ENCODE data around the gene INF2.
A peak's percentile ranks its signal among the peaks of the same experiment; 100 is the strongest.

Gene INF2

DNA sequence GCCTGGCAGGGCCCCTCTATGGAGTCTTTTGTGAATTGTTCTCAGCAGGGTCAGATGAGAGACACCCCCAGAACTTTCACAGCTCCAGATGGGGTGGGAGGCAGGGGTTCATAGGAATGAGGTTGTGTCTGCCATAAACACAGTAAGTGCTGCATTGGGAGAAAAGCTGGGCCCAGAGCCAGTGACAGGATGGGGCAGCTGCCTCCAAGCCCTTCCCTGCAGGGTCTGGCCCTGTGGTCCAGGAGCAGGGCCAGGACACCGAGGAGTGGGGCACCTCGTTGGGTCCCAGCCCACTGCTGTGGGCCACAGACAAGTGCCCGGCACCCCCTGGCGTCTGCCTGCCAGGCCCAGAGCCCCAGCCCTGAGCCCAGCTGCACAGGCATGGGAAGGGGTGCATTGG is 13.3 kb downstream of the INF2 start:
- no peak for DNase-seq (ENCODE audit: low read depth in 2 of 2)

DNA sequence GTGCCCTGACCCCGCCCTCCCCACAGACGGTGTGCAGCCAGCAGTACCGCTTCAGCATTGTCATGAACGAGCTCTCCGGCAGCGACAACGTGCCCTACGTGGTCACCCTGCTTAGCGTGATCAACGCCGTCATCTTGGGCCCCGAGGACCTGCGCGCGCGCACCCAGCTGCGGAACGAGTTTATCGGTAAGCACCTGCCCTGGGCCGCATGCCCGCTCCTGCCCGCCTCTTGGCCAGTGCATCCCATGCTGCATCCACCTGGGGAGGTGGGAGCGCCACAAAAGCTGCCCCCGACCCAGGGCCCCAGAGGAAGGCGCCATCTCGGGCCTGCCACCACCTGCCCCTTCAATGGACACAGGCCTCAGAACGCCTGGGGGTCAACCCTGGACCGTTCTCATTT is 13.9 kb downstream of the INF2 start:
- DNase-seq (ENCODE audit: low read depth in 2 of 2): no peak

DNA sequence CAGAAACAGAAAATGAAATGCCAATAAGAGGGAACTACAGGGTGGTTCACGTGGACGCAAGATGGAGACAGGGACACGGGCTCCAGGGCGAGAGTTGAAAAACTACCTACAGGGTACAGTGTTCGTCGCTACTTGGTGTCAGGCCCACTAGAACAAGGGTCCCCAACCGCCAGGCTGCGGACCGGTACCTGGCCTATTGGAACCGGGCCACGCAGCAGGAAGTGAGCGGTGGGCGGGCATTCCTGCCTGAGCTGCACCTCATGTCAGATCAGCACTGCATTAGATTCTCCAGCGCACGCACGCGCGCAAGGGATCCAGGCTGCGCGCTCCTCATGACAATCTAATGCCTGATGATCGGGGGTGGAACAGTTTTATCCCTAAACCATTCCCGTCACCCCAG is 14.8 kb downstream of the INF2 start:
- no peak for DNase-seq (ENCODE audit: low read depth in 2 of 2)

DNA sequence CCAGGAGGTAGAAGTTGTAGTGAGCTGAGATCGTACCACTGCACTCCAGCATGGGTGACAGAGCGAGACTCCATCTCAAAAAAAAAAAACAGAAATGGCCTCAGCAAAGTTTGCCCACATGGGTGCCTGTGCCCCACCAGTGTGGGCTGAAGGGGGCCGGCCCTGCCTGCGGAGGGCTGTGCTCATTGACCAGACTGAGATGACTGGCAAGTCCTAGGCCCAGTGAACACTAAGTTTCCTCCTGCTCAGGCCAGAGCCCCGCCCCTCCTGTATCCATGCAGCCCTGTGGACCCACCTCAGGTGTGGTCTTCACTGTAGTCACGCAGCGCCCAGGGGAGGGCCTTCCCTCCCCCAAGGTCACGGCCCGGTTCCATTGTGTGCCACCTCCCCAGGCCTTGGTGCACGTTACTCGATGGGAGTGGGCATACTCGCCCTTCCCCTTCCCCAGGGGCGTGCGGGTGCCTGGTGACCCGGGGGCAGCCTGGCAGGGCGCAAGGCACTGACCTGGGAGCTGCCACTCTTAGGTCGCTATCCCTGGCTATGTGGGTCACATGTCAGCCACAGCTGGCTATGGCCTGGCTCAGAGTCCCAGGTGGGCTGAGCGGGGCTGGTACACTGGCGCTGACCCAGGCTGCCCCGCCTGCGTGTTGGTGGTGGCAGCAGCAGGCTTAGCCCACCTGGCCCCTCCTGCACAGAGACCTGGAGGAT is 16.1 kb downstream of the INF2 start:
- no peak for DNase-seq (ENCODE audit: low read depth in 2 of 2)

DNA sequence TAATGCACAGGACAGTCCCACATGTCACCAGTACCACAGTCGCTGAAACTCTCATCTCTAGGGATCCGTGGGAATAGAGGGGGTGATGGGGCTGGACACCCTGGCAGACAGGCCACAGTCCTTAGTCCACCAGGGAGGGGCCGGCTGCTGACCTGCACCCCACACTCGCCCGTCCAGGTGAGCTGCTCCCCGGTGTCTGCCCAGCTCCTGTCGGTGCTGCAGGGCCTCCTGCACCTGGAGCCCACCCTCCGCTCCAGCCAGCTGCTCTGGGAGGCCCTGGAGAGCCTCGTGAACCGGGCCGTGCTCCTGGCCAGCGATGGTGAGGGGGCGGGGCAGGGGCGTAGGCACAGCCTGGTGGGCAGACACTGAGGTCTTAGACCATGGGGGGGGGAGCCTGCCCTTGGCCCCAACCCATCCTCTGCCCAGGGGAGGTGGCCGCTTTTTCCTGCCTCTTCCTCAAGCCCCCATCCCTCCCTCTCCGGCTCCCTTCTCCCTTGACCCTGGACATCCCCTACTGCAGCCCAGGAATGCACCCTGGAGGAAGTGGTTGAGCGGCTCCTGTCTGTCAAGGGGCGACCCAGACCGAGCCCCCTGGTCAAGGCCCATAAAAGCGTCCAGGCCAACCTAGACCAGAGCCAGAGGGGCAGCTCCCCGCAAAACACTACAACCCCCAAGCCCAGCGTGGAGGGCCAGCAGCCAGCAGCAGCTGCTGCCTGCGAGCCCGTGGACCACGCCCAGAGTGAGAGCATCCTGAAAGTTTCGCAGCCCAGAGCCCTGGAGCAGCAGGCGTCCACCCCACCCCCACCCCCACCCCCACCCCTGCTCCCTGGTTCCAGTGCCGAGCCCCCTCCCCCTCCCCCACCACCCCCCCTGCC is 17.6 kb downstream of the INF2 start:
- DNase-seq (ENCODE audit: low read depth in 2 of 2): no peak

DNA sequence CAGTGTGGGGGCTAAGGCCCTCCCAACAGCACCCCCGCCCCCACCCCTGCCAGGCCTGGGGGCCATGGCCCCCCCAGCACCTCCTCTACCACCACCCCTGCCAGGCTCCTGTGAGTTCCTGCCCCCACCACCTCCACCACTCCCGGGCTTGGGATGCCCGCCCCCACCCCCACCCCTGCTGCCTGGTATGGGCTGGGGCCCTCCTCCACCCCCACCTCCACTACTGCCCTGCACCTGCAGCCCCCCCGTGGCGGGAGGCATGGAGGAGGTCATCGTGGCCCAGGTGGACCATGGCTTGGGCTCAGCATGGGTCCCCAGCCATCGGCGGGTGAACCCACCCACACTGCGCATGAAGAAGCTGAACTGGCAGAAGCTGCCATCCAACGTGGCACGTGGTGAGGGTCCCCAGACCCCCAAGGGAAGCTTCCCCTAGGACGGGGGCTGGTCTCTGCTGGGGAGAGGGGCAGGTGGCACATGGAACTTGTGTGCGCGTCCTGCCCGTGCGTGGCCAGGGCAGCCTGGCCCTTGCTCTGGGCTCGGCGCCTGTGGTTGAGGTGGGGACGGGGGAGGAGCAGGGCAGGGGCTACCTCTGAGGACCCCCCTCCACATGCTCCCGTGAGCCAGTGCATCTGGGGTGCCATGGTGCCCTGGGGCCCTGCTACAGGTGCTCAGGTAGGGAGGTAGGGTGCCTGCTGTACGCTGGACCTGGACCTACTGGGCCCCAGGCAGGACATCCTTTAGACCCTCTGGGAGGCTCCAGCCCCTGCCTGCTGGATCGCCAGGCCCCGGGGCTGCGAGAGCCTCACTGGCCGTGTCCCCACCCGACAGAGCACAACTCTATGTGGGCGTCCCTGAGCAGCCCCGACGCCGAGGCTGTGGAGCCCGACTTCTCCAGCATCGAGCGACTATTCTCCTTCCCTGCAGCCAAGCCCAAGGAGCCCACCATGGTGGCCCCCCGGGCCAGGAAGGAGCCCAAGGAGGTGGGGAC is 18.5 kb downstream of the INF2 start:
- no peak for DNase-seq (ENCODE audit: low read depth in 2 of 2)

DNA sequence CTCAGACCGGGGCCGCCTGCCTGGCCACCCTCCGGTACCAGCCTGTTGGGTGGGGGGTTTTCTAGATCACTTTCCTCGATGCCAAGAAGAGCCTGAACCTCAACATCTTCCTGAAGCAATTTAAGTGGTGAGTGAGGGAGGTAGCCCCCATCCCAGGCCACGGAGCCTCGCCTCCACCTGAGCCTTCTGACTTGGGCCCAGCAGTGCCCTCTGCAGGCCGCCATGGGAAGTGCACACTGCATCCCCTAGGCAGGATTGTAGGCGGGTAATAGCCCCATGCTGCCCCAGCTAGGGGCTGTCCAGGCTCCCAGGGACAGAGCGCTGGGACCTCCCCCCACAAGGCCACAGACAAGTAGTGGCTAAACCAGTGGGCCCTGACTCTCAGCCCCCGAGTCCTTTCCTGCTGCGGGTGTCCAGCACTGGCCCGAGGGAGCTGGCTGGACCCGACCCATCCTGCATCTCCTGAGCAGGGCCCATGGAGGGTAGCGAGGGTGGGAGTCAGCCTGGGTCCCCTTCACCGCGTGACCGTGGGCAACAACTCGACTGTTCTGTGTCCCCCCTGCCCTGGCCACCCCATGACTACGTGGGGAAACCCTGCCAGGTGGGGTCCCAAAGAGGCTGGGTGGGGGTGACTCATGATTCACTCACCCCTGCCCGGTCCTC is 19.3 kb downstream of the INF2 start:
- peak; percentile 44 to 62 for DNase-seq (ENCODE audit: low read depth in 2 of 2)

DNA sequence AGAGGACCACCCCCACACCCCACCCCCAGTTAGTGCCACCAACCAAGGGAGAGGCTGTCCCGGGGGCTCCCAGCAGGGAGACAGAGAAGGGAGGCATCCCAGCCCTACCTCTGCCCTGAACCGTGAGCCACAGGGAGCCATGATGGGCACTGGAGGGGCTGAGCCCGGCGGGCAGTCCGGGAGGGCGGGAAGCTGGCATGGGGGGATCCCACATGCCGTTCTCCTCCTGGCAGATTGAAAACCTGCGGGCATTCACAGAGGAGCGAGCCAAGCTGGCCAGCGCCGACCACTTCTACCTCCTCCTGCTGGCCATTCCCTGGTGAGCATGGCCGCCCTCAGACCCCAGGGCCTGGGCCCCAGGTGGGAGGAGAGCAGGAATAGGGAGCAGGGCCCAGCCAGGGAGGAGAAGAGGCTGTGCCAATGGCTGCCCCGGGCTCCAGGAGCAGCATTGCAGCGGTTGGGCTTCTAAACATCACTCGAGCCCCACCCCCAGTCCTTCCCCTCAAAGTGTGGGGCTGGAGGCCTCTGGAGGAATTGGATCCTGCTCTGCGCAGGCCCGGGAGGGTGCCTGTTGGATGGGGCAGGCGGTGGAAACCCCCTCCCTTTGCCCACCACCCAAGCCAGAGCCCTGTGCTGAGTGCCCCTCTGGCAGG is 20.1 kb downstream of the INF2 start:
- DNase-seq (ENCODE audit: low read depth in 2 of 2): no peak

DNA sequence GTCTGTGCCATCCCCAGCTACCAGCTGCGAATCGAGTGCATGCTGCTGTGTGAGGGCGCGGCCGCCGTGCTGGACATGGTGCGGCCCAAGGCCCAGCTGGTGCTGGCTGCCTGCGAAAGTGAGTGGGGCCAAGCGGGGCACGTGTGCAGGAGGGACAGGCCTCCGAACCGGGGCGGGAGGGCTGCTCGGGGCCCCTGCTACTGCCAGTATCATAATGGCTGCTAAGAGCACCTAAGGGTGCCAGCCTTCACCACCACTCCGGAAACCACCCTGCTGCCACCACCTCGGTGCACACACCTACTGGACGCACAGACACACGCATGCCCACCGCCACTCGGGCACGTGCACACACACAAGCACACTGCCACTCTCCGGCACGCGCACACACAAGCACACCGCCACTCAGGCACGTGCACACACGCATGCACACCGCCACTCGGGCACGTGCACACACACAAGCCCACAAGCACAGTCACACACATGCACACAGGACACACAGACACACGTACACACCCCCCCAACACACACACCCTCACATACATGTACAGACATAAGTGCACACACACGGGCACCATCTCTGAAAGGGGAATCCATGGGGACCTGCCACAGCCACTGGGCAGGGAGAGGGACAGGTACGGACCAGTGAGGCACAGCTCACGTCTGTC is 20.8 kb downstream of the INF2 start:
- DNase-seq (ENCODE audit: low read depth in 2 of 2): no peak

DNA sequence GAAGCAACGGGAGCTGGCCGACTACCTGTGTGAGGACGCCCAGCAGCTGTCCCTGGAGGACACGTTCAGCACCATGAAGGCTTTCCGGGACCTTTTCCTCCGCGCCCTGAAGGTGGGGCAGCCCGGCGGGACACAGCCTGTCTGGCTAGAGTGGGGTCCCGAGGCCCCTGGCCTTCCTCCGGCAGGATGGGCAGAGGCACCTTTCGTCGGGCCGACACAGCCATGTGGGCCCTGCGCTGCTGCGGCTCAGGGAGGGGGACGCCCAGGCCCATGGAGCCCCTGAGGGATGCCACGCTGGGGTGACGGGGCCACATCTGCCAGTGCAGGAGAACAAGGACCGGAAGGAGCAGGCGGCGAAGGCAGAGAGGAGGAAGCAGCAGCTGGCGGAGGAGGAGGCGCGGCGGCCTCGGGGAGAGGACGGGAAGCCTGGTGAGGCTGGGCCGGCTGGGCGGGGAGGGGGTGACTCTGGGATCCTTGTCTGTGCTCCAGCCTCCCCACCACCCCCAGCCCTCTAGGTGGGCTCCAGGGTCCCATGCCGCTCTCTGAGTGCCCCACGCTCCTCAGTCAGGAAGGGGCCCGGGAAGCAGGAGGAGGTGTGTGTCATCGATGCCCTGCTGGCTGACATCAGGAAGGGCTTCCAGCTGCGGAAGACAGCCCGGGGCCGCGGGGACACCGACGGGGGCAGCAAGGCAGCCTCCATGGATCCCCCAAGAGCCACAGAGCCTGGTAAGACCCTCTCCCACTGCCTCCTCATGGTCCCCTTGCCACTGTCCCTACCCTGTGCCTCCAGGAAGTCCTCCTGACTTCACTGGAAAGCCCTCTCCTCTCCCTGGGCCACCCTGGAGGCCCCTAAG is 23.7 kb downstream of the INF2 start:
- no peak for DNase-seq (ENCODE audit: low read depth in 2 of 2)

DNA sequence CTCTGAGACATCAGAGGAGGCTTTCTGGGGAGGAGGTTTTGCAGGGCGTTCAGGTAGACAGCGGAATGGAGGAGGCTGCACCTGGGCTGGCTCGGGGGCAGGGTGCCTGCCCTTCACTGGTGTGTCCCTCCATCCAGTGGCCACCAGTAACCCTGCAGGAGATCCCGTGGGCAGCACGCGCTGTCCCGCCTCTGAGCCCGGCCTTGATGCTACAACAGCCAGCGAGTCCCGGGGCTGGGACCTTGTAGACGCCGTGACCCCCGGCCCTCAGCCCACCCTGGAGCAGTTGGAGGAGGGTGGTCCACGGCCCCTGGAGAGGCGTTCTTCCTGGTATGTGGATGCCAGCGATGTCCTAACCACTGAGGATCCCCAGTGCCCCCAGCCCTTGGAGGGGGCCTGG is 24.6 kb downstream of the INF2 start:
- no peak for DNase-seq (ENCODE audit: low read depth in 2 of 2)

DNA sequence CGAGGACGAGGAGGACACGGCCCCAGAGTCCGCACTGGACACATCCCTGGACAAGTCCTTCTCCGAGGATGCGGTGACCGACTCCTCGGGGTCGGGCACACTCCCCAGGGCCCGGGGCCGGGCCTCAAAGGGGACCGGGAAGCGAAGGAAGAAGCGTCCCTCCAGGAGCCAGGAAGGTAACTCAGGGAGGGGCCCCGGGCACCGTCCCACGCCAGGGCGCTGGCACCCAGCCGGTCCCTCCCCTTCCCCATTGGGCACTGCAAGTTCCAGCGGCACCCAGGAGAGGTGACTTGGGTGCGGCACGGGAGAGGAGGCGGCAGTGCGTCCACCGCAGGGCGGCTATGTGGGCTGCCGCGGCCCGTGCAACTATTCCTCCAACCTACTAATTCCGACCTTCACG is 25.3 kb downstream of the INF2 start:
- DNase-seq (ENCODE audit: low read depth in 2 of 2): no peak

DNA sequence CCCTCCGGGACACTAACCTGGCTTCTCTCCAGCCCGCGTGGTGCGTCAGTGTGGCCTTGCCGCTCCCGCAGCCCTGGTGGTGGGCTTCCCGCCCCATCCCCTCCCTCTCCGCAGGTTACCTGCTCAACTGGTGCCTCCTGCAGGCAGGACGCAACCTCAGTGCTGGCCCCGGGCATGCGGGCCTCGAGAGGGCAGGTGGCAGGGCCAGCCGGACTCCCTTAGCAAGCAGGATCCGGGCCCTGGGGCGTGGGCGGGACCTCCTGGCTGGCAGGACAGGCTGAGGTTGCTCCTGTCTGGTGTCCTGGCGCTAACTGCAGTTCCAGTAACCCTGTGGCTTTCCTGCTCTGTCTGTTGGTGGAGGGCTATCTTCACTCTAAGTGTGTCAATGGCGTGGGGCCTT is 26.0 kb downstream of the INF2 start:
- DNase-seq (ENCODE audit: low read depth in 2 of 2): no peak

DNA sequence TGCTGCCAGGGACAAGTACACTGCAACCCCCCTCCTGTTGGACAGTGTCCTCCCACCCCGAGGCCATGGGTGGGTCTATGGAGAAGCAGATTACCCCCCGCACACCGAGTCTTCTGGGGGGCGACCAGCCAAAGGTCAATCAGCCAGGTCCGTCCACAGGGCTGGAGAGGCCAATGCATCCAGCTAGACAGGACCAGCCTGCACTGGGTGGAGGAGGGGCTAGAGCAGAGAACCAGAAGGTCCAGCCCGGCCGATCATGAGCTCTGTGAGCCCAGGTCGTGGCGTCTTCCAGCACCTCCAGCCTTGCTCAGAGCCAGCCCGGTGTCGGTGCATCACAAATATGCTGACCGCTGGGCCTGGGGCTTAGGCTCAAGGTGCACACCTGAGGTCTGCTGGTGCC is 26.5 kb downstream of the INF2 start:
- no peak for DNase-seq (ENCODE audit: low read depth in 2 of 2)

DNA sequence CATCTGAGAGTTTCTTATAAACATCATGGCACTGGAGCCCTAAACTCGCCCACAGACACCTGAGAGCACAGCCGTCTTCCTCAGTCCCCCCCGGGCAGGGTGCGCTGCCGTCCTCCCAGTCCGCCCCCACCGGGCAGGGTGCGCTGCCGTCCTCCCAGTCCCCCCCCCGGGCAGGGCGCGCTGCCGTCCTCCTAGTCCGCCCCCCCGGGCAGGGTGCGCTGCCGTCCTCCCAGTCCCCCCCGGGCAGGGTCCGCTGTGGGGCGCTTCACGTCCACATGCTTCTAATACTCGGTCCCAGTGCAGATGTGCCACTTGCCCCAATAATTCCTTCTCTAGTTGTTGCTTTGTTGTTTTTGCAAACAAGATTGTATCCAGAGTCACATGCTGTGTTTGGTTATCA is 27.7 kb downstream of the INF2 start:
- no peak for DNase-seq (ENCODE audit: low read depth in 2 of 2)

DNA sequence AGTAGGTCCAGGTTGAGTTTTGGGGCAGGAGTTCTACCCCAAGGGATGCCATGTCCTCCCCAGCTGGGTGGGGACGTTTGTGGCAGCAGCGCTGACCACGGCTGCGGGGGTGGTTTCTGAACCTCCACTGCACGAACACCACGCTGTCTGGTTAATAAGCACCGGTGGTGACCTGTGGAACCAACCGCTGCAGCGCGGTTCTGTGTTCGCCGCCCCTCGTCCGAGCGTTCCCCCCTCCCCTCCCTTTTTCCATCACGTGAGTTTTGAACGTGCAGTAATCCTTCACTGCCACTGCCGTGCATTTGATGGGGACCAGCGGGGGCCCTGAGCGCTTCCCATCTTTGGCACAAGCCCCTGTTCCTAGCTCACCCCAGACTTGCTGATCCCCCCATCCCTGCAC is 28.2 kb downstream of the INF2 start:
- DNase-seq (ENCODE audit: low read depth in 2 of 2): no peak

DNA sequence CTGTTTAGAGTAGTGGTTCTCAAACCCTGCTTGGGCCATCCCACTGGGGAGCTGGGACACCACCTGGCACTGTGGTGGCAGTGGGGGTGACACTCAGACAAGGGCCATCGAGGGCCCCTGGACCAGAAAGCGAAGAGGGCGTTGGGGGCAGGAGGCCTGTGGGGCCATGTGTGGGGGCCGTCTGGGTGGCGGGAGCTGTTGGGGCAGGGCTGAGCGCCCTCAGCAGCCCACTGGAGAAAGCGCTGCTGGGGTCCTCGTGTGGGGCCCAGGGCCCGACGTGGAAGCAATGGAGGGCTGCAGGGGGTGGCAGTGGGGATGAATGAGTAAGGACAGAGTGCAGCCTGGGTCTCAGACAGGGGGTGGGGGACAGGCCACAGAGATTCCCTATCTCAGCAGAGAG is 28.7 kb downstream of the INF2 start:
- DNase-seq (ENCODE audit: low read depth in 2 of 2): no peak

DNA sequence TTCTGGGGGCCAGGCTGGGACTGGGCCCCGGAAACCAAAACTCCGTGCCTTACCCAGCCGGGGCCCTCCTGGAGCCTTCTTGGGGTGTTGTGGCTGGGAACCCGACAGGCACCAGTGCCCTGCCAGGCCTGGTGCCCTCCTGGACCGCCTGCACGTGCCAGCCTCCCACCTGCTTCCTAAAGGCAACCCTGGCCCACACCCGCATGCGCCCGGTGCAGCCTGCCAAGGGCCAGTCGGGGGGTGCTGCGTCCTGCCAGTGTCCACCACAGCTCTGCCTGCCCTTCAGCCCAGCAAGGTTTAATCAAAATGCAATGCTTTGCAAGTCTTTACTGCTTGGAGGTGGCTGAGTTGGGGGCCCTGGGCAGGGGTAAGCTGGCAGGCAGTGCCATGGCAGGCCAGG is 29.5 kb downstream of the INF2 start:
- DNase-seq (ENCODE audit: low read depth in 2 of 2): no peak

DNA sequence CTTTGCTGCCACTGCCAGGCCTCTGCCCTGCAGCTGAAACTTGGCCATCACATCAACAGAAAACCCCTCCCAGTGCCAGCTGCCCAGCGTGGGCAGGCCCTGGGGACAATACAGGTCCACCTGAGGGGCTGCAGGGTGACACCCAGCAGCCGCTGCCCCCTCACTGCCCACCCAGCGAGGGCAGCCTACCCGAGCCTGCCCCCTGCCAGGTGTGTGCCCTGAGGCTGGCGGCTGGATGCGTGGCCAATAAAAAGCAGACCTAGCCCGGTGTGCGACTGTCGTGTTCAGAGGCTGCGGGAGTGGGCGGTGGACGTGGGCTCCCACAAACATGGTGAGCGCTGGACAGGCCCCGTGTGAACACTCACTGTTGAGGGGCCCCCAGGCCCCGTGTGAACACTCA is 29.9 kb downstream of the INF2 start:
- DNase-seq (ENCODE audit: low read depth in 2 of 2): no peak

Data from stimulated activated CD4-positive, alpha-beta T cell treated with anti-CD3 and anti-CD28 coated beads, Interleukin-15, amount 100 ng/mL, for 48 hours (primary cell).